ENCODE results near the gene CAMKMT.

CAMKMT gene

DNA sequence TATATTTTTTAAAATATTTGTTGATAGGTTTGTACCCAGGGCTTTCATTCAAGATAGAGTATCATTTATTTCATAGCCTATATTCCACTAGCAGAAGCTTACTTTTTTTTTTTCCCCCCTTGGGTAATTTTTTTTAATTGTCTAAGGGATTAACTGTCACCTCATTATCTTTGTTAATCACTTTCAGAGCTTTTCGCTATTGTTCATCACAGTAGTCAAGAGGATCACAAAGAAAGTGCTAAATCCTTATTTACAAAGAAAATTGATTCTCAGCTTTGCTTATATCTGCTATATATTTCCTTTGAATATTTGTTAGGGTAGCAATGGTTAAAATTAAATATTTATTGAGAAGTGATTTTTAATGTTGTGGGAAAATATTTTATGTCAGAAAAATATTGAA lies 59.0 kb downstream of the CAMKMT start:
- H3K9ac ChIP-seq (ENCODE audit: low read length): no peak overlapping the region
- H3K4me3 ChIP-seq (ENCODE audit: low read length): no peak overlapping the region
- H3K36me3 ChIP-seq (ENCODE audit: control insufficient read depth, insufficient read depth, low read length): no peaks in the 10 kb centered on the region
- H3K9me3 ChIP-seq (ENCODE audit: control insufficient read depth, low read length): no peaks in the 10 kb centered on the region
- H3K4me1 ChIP-seq (ENCODE audit: control insufficient read depth, insufficient read depth, low read length): no peaks in the 10 kb centered on the region
- no peaks in the 10 kb centered on the region for H3K27me3 ChIP-seq (ENCODE audit: control insufficient read depth, insufficient read depth, low read length)

DNA sequence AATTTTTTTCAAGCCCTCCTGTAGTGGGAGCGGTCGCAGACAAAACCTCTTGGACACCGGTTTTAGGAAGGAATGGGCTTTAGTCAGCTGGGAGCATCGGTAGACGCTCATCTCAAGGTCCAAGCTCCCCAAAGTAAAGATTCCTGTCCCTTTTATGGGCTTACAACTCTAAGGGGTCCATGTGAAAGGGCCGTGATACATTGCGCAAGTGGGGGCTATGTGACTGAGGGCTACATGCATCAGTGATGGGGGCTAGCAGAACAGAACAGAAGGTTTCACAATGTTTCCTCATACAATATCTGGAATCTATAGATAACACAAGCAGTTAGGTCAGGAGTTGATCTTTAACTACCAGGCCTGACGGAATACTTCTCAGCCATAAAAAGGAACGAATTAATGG lies 62.5 kb downstream of the CAMKMT start:
- Histone ChIP-seq H3K4me1 (ENCODE audit: control insufficient read depth, insufficient read depth, low read length) (no peaks in the 10 kb centered on the region), H3K4me3 (ENCODE audit: low read length) (no peak overlapping the region), H3K27me3 (ENCODE audit: control insufficient read depth, insufficient read depth, low read length) (no peaks in the 10 kb centered on the region), H3K9me3 (ENCODE audit: control insufficient read depth, low read length) (no peaks in the 10 kb centered on the region), H3K36me3 (ENCODE audit: control insufficient read depth, insufficient read depth, low read length) (no peaks in the 10 kb centered on the region), H3K9ac (ENCODE audit: low read length) (no peak overlapping the region)

DNA sequence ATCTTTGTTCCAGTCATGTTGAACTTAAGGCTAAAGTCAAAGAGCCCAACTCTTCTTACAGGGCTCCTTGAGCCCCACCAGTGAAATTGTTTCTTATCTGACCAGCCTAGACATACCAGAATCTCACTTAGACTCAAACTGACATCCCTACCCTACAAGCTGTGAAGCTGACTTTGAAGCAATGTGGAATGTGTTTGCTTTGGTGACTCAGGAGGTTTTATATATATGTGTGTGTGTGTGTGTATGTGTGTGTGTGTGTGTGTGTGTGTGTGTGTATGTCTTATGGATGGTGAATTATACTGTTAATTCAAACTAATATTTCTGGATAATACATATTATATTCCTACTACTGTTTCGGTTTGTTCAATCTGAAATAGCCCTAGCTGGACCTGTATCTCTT lies 67.3 kb downstream of the CAMKMT start:
- H3K36me3 ChIP-seq (ENCODE audit: control insufficient read depth, insufficient read depth, low read length): no peaks in the 10 kb centered on the region
- no peak overlapping the region for H3K9ac ChIP-seq (ENCODE audit: low read length)
- no peak overlapping the region for H3K4me3 ChIP-seq (ENCODE audit: low read length)
- no peaks in the 10 kb centered on the region for H3K27me3 ChIP-seq (ENCODE audit: control insufficient read depth, insufficient read depth, low read length)
- H3K9me3 ChIP-seq (ENCODE audit: control insufficient read depth, low read length): no peaks in the 10 kb centered on the region
- H3K4me1 ChIP-seq (ENCODE audit: control insufficient read depth, insufficient read depth, low read length): no peaks in the 10 kb centered on the region

DNA sequence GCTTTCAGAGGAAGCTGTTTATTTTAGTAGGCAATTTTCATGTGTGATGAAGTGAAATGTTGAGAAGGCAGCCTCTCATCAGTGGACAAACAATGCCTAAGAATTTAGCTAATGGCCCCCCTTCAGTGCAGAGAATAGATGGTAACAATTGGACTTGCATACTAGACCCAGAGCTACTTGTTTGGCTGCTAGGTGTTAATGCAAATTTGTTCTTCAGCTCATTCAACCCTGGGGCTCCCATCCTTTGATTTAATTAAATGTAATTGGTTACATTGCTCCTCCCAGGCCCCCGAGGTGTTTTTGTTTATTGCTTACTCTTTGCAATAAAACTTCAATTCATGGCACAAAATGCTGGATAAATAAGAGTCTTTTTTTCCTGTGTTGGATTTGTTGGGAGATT lies 68.6 kb downstream of the CAMKMT start:
- H3K36me3 ChIP-seq (ENCODE audit: control insufficient read depth, insufficient read depth, low read length): no peaks in the 10 kb centered on the region
- H3K27me3 ChIP-seq (ENCODE audit: control insufficient read depth, insufficient read depth, low read length): no peaks in the 10 kb centered on the region
- no peak overlapping the region for H3K4me3 ChIP-seq (ENCODE audit: low read length)
- no peak overlapping the region for H3K9ac ChIP-seq (ENCODE audit: low read length)
- H3K4me1 ChIP-seq (ENCODE audit: control insufficient read depth, insufficient read depth, low read length): no peaks in the 10 kb centered on the region
- no peaks in the 10 kb centered on the region for H3K9me3 ChIP-seq (ENCODE audit: control insufficient read depth, low read length)

DNA sequence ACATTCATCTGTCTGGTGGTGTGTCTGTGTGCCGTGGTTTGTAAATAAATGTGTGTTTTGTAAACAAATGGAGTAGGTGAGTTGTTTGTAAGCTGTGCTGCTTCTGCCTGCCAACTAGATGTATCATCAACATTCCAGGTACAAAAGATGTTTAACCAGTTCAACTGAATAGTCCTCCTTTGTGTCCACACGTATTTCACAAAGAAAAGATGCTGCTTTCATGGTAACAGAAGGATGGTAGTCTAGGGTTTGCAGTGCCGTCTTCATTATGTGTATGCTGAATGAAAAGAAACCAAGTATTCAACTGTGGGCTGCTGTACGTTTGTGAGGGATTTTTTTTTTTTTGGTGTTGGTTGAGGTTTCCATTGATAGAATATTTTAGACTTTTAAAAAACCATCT lies 72.1 kb downstream of the CAMKMT start:
- no peaks in the 10 kb centered on the region for H3K9me3 ChIP-seq (ENCODE audit: control insufficient read depth, low read length)
- no peaks in the 10 kb centered on the region for H3K36me3 ChIP-seq (ENCODE audit: control insufficient read depth, insufficient read depth, low read length)
- H3K27me3 ChIP-seq (ENCODE audit: control insufficient read depth, insufficient read depth, low read length): no peaks in the 10 kb centered on the region
- no peaks in the 10 kb centered on the region for H3K4me1 ChIP-seq (ENCODE audit: control insufficient read depth, insufficient read depth, low read length)
- H3K4me3 ChIP-seq (ENCODE audit: low read length): no peak overlapping the region
- H3K9ac ChIP-seq (ENCODE audit: low read length): no peak overlapping the region

DNA sequence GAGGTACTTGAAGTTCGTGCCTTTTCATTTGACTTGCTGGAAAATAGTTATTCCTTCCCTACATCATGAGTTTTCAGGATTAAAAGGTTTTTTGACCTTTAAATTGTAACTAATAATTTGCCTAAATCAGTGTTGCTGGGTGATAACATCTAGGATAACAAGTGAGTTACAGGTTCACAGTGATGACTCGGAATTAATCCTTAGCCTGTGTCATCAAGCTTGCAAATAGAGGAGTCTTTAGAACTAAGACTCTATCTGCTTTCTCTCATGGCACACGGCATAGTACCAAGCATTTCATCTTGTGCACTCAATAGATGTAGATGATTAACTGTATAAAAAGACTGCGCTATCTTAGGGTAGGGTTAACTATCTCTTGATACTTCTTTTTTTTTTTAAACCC lies 79.5 kb downstream of the CAMKMT start:
- no peaks in the 10 kb centered on the region for H3K36me3 ChIP-seq (ENCODE audit: control insufficient read depth, insufficient read depth, low read length)
- H3K9me3 ChIP-seq (ENCODE audit: control insufficient read depth, low read length): no peaks in the 10 kb centered on the region
- H3K4me1 ChIP-seq (ENCODE audit: control insufficient read depth, insufficient read depth, low read length): no peaks in the 10 kb centered on the region

DNA sequence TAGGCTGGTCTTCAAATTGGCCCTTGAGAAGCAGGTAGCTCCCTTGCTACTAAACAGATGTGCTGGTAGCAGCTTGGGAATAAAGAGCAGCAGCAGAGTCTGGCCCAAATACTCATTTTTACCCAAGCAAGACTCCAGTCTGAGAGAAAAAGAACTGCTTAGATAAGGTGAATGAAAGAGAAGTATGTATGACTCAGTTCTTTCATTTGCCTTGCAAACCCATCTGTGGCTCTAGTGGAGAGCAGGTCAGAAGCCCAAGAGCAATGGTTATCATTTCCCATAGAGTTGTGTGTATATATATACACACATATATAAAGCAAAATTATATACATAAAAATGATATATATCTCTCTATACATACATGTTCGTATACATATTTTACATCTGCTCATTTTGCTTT lies 80.3 kb downstream of the CAMKMT start:
- Histone ChIP-seq H3K9ac (ENCODE audit: low read length) (no peak overlapping the region), H3K4me3 (ENCODE audit: low read length) (no peak overlapping the region), H3K4me1 (ENCODE audit: control insufficient read depth, insufficient read depth, low read length) (no peaks in the 10 kb centered on the region), H3K27me3 (ENCODE audit: control insufficient read depth, insufficient read depth, low read length) (no peaks in the 10 kb centered on the region), H3K9me3 (ENCODE audit: control insufficient read depth, low read length) (no peaks in the 10 kb centered on the region), H3K36me3 (ENCODE audit: control insufficient read depth, insufficient read depth, low read length) (no peaks in the 10 kb centered on the region)

More for the DNA sequence above, 79.5 kb downstream of the CAMKMT start:
- no peak overlapping the region for H3K9ac ChIP-seq (ENCODE audit: low read length)
- H3K4me3 ChIP-seq (ENCODE audit: low read length): no peak overlapping the region
- no peaks in the 10 kb centered on the region for H3K27me3 ChIP-seq (ENCODE audit: control insufficient read depth, insufficient read depth, low read length)

DNA sequence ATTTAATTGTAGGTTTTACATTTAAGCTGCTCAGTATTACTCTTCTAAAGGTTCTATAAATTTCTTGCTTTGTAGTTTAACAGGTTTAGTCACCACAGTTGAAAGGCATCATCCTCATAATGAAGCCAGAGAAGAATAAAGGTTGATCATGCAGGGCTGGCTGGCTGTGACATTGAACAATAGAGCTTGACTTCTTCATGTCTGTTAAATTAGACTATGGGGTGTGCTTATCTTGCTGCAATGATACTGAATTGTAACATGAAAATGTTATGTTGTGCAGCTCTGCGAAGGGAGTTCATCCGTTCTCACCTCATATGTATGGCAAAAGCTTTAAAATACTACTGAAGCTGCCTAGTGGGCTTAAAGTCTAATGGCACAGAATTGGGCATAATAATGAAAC lies 81.8 kb downstream of the CAMKMT start:
- no peaks in the 10 kb centered on the region for H3K36me3 ChIP-seq (ENCODE audit: control insufficient read depth, insufficient read depth, low read length)
- H3K4me3 ChIP-seq (ENCODE audit: low read length): no peak overlapping the region
- no peak overlapping the region for H3K9ac ChIP-seq (ENCODE audit: low read length)
- H3K4me1 ChIP-seq (ENCODE audit: control insufficient read depth, insufficient read depth, low read length): no peaks in the 10 kb centered on the region
- H3K27me3 ChIP-seq (ENCODE audit: control insufficient read depth, insufficient read depth, low read length): no peaks in the 10 kb centered on the region
- no peaks in the 10 kb centered on the region for H3K9me3 ChIP-seq (ENCODE audit: control insufficient read depth, low read length)

DNA sequence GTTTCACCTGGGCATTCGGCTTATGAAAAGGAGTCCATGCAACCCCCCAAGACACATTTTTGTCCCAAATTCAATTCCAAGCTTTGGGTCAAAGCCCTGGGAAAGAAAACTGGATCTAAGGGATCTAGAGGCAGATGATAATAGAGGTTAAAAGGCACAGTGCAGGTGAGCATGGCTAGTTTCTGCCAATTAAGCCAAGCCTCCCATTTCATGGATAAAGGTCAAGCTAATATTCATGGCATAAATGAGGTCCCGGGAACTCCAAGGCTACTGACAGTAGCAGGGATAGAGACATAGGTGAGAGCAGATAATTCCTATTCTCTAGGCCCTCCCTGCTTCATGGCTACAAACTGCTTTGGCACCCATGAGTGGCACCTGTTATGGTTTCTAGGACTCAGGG lies 83.1 kb downstream of the CAMKMT start:
- H3K9ac ChIP-seq (ENCODE audit: low read length): no peak overlapping the region
- H3K9me3 ChIP-seq (ENCODE audit: control insufficient read depth, low read length): no peaks in the 10 kb centered on the region

DNA sequence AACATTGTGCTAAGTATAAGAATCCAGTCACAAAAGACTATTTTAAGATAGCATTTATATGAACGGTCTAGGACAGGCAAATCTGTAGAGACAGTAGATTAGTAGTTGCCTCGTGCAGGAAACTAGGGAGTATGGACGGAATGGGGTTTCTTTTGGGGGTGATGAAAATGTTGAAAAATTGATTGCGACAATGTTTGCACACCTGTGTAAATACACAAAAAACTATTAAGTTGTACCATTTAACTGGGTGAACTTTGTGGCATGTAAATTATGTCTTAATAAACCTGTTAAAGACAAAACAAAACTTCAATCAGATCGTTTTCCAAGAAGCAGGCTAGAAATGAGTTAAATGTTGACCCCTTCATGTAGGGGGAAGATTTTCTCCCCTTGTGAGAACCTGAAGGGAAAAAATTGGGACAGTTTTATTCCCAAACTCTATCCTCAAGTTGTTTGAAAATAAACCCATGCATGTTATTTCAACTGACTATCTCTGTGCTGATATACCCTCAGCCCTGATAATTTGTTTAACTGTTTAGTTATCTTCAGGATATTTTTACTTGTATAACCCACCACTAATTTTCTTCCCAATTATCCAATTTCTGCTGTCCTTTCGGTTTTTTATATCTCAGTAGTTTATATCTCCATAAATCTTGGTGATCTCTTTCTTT lies 87.2 kb downstream of the CAMKMT start:
- Histone ChIP-seq H3K9ac (ENCODE audit: low read length) (no peak overlapping the region), H3K4me3 (ENCODE audit: low read length) (no peak overlapping the region), H3K4me1 (ENCODE audit: control insufficient read depth, insufficient read depth, low read length) (no peaks in the 10 kb centered on the region), H3K27me3 (ENCODE audit: control insufficient read depth, insufficient read depth, low read length) (no peaks in the 10 kb centered on the region), H3K9me3 (ENCODE audit: control insufficient read depth, low read length) (no peaks in the 10 kb centered on the region), H3K36me3 (ENCODE audit: control insufficient read depth, insufficient read depth, low read length) (no peaks in the 10 kb centered on the region)

More for the DNA sequence above, 83.1 kb downstream of the CAMKMT start:
- no peaks in the 10 kb centered on the region for H3K27me3 ChIP-seq (ENCODE audit: control insufficient read depth, insufficient read depth, low read length)
- no peaks in the 10 kb centered on the region for H3K36me3 ChIP-seq (ENCODE audit: control insufficient read depth, insufficient read depth, low read length)
- no peak overlapping the region for H3K4me3 ChIP-seq (ENCODE audit: low read length)
- no peaks in the 10 kb centered on the region for H3K4me1 ChIP-seq (ENCODE audit: control insufficient read depth, insufficient read depth, low read length)

DNA sequence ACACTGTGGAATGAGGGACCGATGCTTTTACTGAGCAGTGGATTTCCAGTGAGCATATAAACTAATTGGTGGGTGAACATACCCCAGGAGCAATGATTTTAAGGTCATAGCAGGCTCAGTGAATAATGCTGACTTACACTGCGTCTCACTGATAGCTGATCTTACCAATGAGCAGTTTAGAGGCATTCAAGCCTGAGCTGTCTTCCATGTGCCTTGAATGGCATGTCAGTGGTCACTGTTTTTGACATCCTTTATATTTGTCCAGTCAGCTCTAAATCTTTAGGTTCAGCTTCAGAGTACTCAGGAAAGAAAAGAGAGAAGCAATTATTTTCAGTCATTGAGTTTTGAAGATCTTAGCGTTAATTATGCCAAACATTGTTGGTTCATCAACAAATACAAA lies 88.3 kb downstream of the CAMKMT start:
- Histone ChIP-seq H3K4me1 (ENCODE audit: control insufficient read depth, insufficient read depth, low read length) (no peaks in the 10 kb centered on the region), H3K4me3 (ENCODE audit: low read length) (no peak overlapping the region), H3K9me3 (ENCODE audit: control insufficient read depth, low read length) (no peaks in the 10 kb centered on the region), H3K36me3 (ENCODE audit: control insufficient read depth, insufficient read depth, low read length) (no peaks in the 10 kb centered on the region), H3K9ac (ENCODE audit: low read length) (no peak overlapping the region), H3K27me3 (ENCODE audit: control insufficient read depth, insufficient read depth, low read length) (no peaks in the 10 kb centered on the region)

DNA sequence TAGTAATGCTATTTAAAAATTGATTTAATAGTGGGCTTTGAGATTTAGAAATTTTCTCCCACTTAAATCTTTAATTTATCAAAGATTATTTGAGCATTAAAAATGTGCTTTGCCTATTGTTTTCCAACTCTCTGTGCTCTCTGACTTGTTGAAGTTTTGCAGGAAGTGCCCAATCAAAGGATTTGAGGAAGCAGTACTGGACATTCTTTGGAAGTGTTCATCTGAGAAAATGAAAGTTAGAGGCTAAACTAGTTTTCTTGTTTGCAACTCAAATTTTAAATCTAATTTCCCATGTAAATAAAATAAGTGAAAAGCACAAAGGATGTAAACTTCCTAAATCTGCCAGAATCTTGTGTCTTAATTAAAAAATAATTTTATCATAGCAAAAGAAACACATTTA lies 89.1 kb downstream of the CAMKMT start:
- Histone ChIP-seq H3K36me3 (ENCODE audit: control insufficient read depth, insufficient read depth, low read length) (no peaks in the 10 kb centered on the region), H3K27me3 (ENCODE audit: control insufficient read depth, insufficient read depth, low read length) (no peaks in the 10 kb centered on the region), H3K4me1 (ENCODE audit: control insufficient read depth, insufficient read depth, low read length) (no peaks in the 10 kb centered on the region), H3K9me3 (ENCODE audit: control insufficient read depth, low read length) (no peaks in the 10 kb centered on the region), H3K9ac (ENCODE audit: low read length) (no peak overlapping the region), H3K4me3 (ENCODE audit: low read length) (no peak overlapping the region)

DNA sequence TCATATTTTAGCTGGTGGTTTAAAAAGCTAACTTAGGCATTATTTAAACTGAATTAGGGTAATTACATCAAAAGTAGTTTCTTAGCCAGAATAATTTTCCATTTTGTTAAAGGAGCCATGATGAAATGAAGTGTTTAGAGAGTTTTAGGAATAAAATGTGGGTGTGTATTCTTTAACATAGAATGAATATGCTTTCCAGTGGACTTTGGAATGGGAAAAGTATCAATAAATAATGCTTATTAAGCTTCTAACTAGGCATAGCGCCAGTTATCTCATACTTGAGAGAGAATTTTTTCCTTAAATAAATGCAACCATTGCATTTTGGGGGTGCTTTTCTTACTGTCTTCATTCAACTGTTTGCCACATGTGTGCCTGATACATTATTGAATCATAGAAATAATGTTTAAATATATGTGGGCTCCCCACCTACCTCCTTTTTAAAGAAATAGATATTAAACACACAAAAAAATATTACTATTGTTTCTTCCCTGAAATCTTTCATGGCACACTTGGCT lies 90.4 kb downstream of the CAMKMT start:
- Histone ChIP-seq H3K9ac (ENCODE audit: low read length) (no peak overlapping the region), H3K9me3 (ENCODE audit: control insufficient read depth, low read length) (no peaks in the 10 kb centered on the region)

More for the DNA sequence above, 90.4 kb downstream of the CAMKMT start:
- Histone ChIP-seq H3K27me3 (ENCODE audit: control insufficient read depth, insufficient read depth, low read length) (no peaks in the 10 kb centered on the region), H3K36me3 (ENCODE audit: control insufficient read depth, insufficient read depth, low read length) (no peaks in the 10 kb centered on the region), H3K4me1 (ENCODE audit: control insufficient read depth, insufficient read depth, low read length) (no peaks in the 10 kb centered on the region), H3K4me3 (ENCODE audit: low read length) (no peak overlapping the region)

Measured in mucosa of stomach (tissue), 1 donor.